GM12892 (cell line): ENCODE measurements around the gene MYD88.
"Not testable (repeated sequence)": the region's sequence is repeated elsewhere in the genome, so short reads cannot be mapped to it uniquely, and the experiment has no call there.

Experiments
- DNase-seq: peaks from one replicate; pipeline ENCODE4 v3.0.0; 2011; ENCODE audit not compliant: insufficient read length
- FAIRE-seq: peaks from 2 replicates; lab custom pipeline; 2011; peaks lifted over from hg19 to GRCh38; lab: Jason Lieb, UNC
- POLR2A ChIP-seq: IDR thresholded peaks from 2 replicates; pipeline ENCODE4 v1.6.1; 2011; ENCODE audit warnings: low read depth, low read length, control low read depth
- POLR2AphosphoS5 ChIP-seq: IDR thresholded peaks from 2 replicates; pipeline ENCODE4 v1.6.1; 2011; ENCODE audit warnings: low read depth, low read length, control low read depth
- TAF1 ChIP-seq: IDR thresholded peaks from 2 replicates; pipeline ENCODE4 v1.6.1; 2011; ENCODE audit warnings: low read depth, mild to moderate bottlenecking, control low read depth, low read length, borderline replicate concordance

Gene MYD88

GRCh38 chr3:38131621-38132369 is 6.7 kb upstream of the MYD88 start:
- FAIRE-seq (no peak), DNase-seq (no peak)
- TF ChIP-seq POLR2AphosphoS5: no peak
- no peak for TF ChIP-seq TAF1
- no peak for TF ChIP-seq POLR2A

DNA sequence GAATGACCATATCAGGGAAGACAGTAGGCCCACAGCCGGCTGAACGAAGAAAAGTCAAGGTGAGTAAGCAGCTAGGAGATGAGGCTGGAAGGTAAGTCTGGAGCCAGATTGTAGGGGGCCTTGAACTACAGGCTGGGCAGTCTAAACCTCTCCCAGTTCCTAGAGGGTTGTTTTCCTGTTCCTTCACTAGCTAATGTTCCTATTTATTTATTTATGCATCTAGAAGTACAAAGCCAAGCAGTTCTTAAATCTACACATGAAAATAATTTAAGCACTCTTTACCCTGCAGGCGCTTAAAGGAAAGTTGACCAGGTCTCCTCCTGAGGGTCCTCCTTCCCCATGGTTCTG is 5.3 kb upstream of the MYD88 start:
- TF ChIP-seq POLR2AphosphoS5 (no peak), TAF1 (no peak), POLR2A (no peak)
- no peak for DNase-seq
- no peak for FAIRE-seq

DNA sequence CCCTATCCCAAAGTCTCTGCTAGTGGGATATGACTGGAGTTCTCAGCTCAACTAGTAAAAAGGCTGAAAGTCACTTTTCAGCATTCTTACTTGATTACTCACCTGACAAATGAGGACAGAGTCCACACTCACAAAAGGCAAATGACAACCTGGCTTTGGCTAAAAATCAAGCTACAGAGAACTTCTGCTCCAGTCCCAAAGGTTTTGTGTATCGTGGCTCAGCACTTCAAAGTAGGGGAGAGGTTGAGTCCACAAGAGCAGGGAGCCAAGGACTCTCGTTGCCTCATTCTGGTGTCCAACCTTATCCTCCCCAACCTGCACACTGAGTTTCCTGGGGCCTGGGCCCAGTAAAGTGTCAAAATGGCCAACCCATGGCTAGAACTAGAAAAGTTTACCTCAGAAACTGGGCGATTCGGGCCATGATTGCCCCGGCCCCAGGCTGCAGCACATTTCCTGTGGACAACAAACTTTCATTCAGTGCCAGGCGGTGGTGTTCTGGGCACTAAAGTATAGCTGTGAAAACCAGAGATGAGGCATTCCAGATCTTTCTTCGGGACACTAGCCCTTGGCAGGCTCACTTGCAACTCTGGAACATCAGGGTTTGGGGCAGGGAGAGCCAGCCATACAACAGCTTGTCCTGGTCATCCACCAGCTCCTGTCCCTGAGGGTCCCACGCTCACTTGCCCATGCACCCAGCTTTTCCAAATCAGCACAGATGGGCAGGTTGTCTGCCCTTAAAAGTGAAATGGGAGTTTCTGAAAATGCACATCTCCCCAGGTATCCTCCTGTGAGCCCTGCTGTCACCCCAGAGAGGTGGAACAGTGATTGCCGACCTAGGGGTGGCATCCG is 4.7 kb upstream of the MYD88 start:
- no peak for DNase-seq
- FAIRE-seq: no peak
- TF ChIP-seq POLR2AphosphoS5: no peak

DNA sequence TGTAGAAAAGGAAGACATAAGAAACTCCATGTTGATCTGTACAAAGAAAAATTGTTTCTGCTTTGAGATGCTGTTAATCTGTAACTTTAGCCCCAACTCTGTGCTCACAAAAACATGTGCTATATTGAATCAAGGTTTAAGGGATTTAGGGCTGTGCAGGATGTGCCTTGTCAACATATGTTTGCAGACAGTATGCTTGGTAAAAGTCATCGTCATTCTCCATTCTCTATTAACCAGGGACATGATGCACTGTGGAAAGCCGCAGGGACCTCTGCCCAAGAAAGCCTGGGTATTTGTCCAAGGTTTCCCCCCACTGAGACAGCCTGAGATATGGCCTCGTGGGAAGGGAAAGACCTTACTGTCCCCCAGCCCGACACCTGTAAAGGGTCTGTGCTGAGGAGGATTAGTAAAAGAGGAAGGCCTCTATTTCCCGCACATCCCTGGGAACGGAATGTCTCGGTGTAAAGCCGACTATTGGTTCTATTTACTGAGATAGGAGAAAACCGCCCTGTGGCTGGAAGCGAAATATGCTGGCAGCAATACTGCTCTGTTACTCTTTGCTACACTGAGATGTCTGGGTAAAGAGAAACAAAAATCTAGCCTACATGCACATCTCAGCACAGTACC is 3.8 kb upstream of the MYD88 start:
- not testable (repeated sequence) for DNase-seq, FAIRE-seq

DNA sequence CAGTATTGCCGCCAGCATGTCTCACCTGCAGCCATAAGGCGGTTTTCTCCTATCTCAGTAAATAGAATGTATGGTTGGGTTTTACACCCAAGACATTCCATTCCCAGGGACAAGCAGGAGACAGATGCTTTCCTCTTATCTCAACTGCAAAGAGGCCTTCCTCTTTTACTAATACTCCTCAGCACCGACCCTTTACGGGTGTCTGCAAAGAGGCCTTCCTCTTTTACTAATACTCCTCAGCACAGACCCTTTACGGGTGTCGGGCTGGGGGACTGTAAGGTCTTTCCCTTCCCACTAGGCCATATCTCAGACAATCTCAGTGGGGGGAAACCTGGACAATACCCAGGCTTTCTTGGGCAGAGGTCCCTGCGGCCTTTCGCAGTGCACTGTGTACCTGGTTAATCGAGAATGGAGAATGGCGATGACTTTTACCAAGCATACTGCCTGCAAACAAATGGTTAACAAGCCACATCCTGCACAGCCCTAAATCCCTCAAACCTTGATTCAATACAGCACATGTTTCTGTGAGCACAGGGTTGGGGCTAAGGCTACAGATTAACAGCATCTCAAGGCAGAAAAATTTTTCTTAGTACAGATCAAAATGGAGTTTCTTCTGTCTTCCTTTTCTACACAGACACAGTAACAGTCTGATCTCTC is 2.7 kb upstream of the MYD88 start:
- not testable (repeated sequence) for DNase-seq, FAIRE-seq

- TF ChIP-seq POLR2A: no peak
- TF ChIP-seq TAF1: no peak
- no peak for TF ChIP-seq POLR2AphosphoS5
- FAIRE-seq: no peak
- DNase-seq: no peak
Measured at GRCh38 chr3:38136393-38136776, 2.1 kb upstream of the MYD88 start.

- FAIRE-seq (peak; percentile 94), DNase-seq (peak; percentile 92)
- peak; percentile 77 for TF ChIP-seq POLR2A
- TF ChIP-seq TAF1: peak; percentile 68; the same call in 1 of the 2 replicates
- peak; percentile 78 for TF ChIP-seq POLR2AphosphoS5
Measured at GRCh38 chr3:38136777-38137614, 1.5 kb upstream of the MYD88 start, which contains the start of gene ACAA1. Gene ACAA1, minus strand, starts transcription at chr3:38137127. Its CDS starts 92 bp downstream, at chr3:38137035.

DNA sequence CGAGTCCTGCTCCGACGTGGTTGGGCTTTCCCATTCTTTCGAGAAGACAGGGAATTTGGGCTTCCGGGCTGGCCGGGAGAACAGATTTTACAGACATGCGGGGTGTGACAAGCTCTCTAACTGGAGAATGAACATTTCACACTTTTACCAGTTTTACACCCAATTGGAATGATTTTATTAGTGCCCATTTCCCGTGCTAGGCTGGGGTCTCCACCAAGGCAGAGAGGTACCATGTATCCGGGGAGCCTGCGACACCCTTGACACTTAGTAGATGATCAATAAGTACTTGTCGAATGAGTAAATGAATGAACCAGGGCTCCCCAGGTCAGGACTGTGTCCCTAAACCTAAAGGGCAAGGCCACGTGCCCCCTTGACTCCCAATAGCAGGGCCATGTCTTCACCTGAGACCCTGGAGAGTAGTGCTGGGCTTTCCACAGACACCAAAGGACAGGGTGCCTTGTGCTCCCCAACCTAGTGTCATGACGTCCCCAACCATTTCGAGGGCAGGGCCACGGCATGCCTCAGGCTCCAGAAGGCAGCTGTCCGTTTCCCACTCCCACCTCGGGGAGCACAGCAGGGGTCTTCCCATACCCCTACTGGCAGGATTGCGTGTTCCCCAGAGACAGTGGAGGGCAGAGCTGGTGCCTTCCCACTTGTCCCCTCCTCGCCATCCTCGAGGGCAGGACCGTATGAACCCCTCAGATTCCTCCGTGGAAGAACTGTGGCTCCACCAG is 679 bp upstream of the MYD88 start:
- no peak for FAIRE-seq
- DNase-seq: no peak
- TF ChIP-seq POLR2A (no peak), POLR2AphosphoS5 (peak; percentile 69), TAF1 (no peak)

- FAIRE-seq (no peak), DNase-seq (no peak)
- no peak for TF ChIP-seq POLR2A
- no peak for TF ChIP-seq POLR2AphosphoS5
- no peak for TF ChIP-seq TAF1
Measured at GRCh38 chr3:38139191-38139590, 730 bp downstream of the MYD88 start.

DNA sequence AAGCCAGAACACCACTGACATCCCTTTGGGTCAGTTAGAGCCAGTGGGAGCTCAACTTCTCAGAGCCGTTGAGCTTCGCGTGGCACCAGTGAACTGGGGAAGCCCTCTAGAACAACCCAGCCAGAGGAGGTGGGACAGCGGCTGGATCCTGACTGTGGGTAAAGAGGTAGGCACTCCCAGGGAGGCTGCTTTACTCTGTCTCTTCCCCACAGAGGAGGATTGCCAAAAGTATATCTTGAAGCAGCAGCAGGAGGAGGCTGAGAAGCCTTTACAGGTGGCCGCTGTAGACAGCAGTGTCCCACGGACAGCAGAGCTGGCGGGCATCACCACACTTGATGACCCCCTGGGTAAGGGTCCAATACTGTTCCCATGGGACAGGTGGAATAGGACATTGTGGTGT is 1.2 kb downstream of the MYD88 start:
- FAIRE-seq: peak; percentile 5
- DNase-seq: no peak
- no peak for TF ChIP-seq POLR2A
- TF ChIP-seq POLR2AphosphoS5: no peak
- no peak for TF ChIP-seq TAF1
